Keratinocyte (primary cell): ENCODE results near the gene CDH8. TPM values are rescaled to one million over a fixed set of nuclear protein-coding genes. Genes with fewer than 3 reads are reported as not detected.

ENCODE experiments used
- DNase-seq: peaks from one replicate; pipeline ENCODE4 v3.0.0-alpha.2; 2011; ENCODE audit warnings: low read depth, missing footprints, low spot score
- FAIRE-seq: peaks from 2 replicates; lab custom pipeline; 2011; peaks lifted over from hg19 to GRCh38; lab: Jason Lieb, UNC
- H2AFZ ChIP-seq: 2 replicates; pipeline ENCODE4 v1.6.0; 2012; ENCODE audit warnings: low read length, control low read depth, inconsistent platforms; ENCODE audit not compliant: control insufficient read depth
- H3K27ac ChIP-seq: 2 replicates; pipeline ENCODE4 v1.5.1; 2011; ENCODE audit warnings: low read length; ENCODE audit not compliant: control insufficient read depth, insufficient read depth
- H3K27me3 ChIP-seq: 3 replicates; pipeline ENCODE4 v1.6.0; 2011; ENCODE audit warnings: low read length; ENCODE audit not compliant: control insufficient read depth, insufficient read depth; ENCODE audit errors: extremely low read depth
- H3K36me3 ChIP-seq, 2 experiments: 2 replicates in 1 of 2; 3 replicates in 1 of 2; pipeline ENCODE4 v1.5.1; 2011; ENCODE audit warnings: low read length in 2 of 2, mild to moderate bottlenecking in 1 of 2; ENCODE audit not compliant: control insufficient read depth in 2 of 2, insufficient read depth in 2 of 2; ENCODE audit errors: extremely low read depth in 1 of 2
- H3K4me1 ChIP-seq: 3 replicates; pipeline ENCODE4 v1.5.1; 2011; ENCODE audit warnings: low read length; ENCODE audit not compliant: control insufficient read depth, insufficient read depth; ENCODE audit errors: extremely low read depth
- H3K4me2 ChIP-seq: 3 replicates; pipeline ENCODE4 v1.6.0; 2011; ENCODE audit warnings: low read depth, low read length; ENCODE audit not compliant: control insufficient read depth, insufficient read depth; ENCODE audit errors: extremely low read depth
- H3K4me3 ChIP-seq, 3 experiments: fragments of 200-600 bp in 1 of 3; sonication (generic) in 1 of 3; 2 replicates in 2 of 3; 3 replicates in 1 of 3; pipeline ENCODE4 v1.5.1; 2011 to 2016; ENCODE audit warnings: low read length in 3 of 3, mild to moderate bottlenecking in 3 of 3, control low read depth in 2 of 3, inconsistent platforms in 1 of 3, low read depth in 1 of 3, mixed read lengths in 1 of 3, mixed run types in 1 of 3, moderate library complexity in 1 of 3; ENCODE audit not compliant: control insufficient read depth in 2 of 3, insufficient read depth in 2 of 3; ENCODE audit errors: extremely low read depth in 1 of 3
- H3K79me2 ChIP-seq: 2 replicates; pipeline ENCODE4 v1.6.0; 2012; ENCODE audit warnings: low read length; ENCODE audit not compliant: control insufficient read depth, insufficient read depth
- H3K9ac ChIP-seq: 3 replicates; pipeline ENCODE4 v1.6.0; 2011; ENCODE audit warnings: low read length; ENCODE audit not compliant: control insufficient read depth, insufficient read depth; ENCODE audit errors: extremely low read depth
- H3K9me1 ChIP-seq: 3 replicates; pipeline ENCODE4 v1.6.0; 2011; ENCODE audit warnings: low read length; ENCODE audit not compliant: control insufficient read depth, insufficient read depth; ENCODE audit errors: extremely low read depth
- H3K9me3 ChIP-seq: 2 replicates; pipeline ENCODE4 v1.5.1; 2012; ENCODE audit warnings: low read depth, low read length; ENCODE audit not compliant: control insufficient read depth
- H4K20me1 ChIP-seq: 3 replicates; pipeline ENCODE4 v1.6.0; 2011; ENCODE audit warnings: low read length; ENCODE audit not compliant: control insufficient read depth, insufficient read depth; ENCODE audit errors: extremely low read depth
- EZH2 ChIP-seq: IDR thresholded peaks from one replicate; pipeline ENCODE4 v1.6.1; 2012; ENCODE audit warnings: inconsistent platforms, mild to moderate bottlenecking, low read length, moderate library complexity
- dilution Hi-C: fragments of 300-500 bp; cut with MboI; formaldehyde crosslinking; loops from one replicate; pipeline ENCODE4 v1.7.0; 2020; ENCODE audit warnings: low sequenced_read_pairs; ENCODE audit not compliant: extremely low pct_ligation_motif_present
- polyA plus RNA-seq, 5 experiments: library from polyadenylated mRNA; depleted of rRNA in 3 of 5; stranded (reverse) in 3 of 5; stranded (forward) in 1 of 5; unstranded in 1 of 5; fragments of >200 nt; gene quantifications; 1 replicate in 1 of 5; 2 replicates in 3 of 5; 3 replicates in 1 of 5; pipeline versions ENCODE4 v1.2.1 to v1.2.3, GENCODE V29; 2011 to 2012; ENCODE audit warnings: missing spikeins in 2 of 5, low read depth in 1 of 5, low replicate concordance in 1 of 5
- TF ChIP-seq, protein P1 (sequence below), 3 experiments: IDR thresholded peaks in 1 of 3; conservative IDR thresholded peaks in 1 of 3; optimal IDR thresholded peaks in 1 of 3; 2 replicates in 2 of 3; 3 replicates in 1 of 3; pipeline versions ENCODE3 to v1.5.1; 2011; ENCODE audit warnings: low read length in 3 of 3, mild to moderate bottlenecking in 3 of 3, moderate library complexity in 2 of 3, control low read depth in 1 of 3, inconsistent platforms in 1 of 3; ENCODE audit not compliant: insufficient read depth in 2 of 3; ENCODE audit errors: extremely low read depth in 1 of 3

The CDH8 gene
- polyA plus RNA-seq, 1 donor (not counting 4 experiments of a cell fraction or from before 2014, with no cell fraction given): 0.18 TPM

DNA sequence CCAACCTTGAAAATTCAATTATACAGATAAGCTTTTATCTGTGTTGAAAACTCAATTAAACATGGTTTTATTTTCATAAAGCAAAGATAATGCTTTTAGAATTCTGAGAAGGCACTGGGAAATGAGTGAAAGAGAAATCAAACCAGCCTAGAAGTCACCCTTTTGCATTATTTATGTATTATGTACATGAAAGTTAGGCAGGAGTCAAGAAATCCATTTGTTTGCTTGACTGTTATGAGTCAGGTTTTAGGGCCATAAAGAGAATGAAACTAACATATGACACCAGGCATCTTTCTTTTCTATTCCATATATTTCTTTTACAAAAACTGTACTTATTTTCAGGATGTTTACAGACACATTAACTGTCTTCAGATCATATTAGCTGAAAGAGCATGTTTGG, 23.3 kb upstream of the CDH8 start:
- H3K4me3 ChIP-seq: no peak overlapping the region
- FAIRE-seq (no peak), DNase-seq (no peak)
- dilution Hi-C loops: no loop called here
- TF ChIP-seq, protein P1, sequence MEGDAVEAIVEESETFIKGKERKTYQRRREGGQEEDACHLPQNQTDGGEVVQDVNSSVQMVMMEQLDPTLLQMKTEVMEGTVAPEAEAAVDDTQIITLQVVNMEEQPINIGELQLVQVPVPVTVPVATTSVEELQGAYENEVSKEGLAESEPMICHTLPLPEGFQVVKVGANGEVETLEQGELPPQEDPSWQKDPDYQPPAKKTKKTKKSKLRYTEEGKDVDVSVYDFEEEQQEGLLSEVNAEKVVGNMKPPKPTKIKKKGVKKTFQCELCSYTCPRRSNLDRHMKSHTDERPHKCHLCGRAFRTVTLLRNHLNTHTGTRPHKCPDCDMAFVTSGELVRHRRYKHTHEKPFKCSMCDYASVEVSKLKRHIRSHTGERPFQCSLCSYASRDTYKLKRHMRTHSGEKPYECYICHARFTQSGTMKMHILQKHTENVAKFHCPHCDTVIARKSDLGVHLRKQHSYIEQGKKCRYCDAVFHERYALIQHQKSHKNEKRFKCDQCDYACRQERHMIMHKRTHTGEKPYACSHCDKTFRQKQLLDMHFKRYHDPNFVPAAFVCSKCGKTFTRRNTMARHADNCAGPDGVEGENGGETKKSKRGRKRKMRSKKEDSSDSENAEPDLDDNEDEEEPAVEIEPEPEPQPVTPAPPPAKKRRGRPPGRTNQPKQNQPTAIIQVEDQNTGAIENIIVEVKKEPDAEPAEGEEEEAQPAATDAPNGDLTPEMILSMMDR (optimal IDR thresholded peaks at IDR 0.05 in 1 of 3, IDR thresholded peaks at IDR 0.05 in 1 of 3, conservative IDR thresholded peaks at IDR 0.05 in 1 of 3; ENCODE audit: extremely low read depth in 1 of 3, insufficient read depth in 2 of 3, low read length in 3 of 3): no peak
- no peak for TF ChIP-seq EZH2
- H3K36me3 ChIP-seq: no peaks in the 10 kb centered on the region
- no peaks in the 10 kb centered on the region for H3K9me3 ChIP-seq
- H4K20me1 ChIP-seq: no peaks in the 10 kb centered on the region
- H3K27ac ChIP-seq: no peak overlapping the region
- no peak overlapping the region for H3K4me2 ChIP-seq
- no peaks in the 10 kb centered on the region for H3K9me1 ChIP-seq
- H3K9ac ChIP-seq: no peak overlapping the region
- H3K79me2 ChIP-seq: no peaks in the 10 kb centered on the region
- no peak overlapping the region for H2AFZ ChIP-seq
- H3K27me3 ChIP-seq: no peaks in the 10 kb centered on the region
- no peaks in the 10 kb centered on the region for H3K4me1 ChIP-seq

DNA sequence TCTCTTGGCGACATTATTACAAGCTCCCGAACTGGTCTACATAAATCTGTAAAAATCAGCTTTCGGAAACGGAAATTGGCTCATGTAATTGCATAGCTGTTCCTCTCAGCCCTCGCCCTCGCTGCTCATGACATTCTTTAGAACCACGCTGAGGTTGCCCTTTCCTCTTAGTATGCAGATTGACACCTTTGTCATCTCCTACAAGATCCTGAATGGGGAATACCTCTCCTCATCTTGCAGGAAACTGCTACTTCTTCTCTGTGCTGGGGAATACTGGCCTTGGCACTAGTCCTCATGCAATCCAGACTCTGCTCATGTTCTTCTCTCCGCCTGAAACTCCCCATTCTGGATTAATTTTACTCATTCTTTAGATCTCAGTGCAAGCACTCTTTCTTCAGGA, 22.2 kb upstream of the CDH8 start:
- Histone ChIP-seq H3K4me1 (no peaks in the 10 kb centered on the region), H3K9me3 (no peaks in the 10 kb centered on the region), H3K79me2 (no peaks in the 10 kb centered on the region), H4K20me1 (no peaks in the 10 kb centered on the region), H3K4me3 (no peak overlapping the region), H3K36me3 (no peaks in the 10 kb centered on the region), H2AFZ (no peak overlapping the region), H3K27me3 (no peaks in the 10 kb centered on the region), H3K9ac (no peak overlapping the region), H3K4me2 (no peak overlapping the region), H3K27ac (no peak overlapping the region), H3K9me1 (no peaks in the 10 kb centered on the region)
- dilution Hi-C loops: no loop called here
- TF ChIP-seq, protein P1 (optimal IDR thresholded peaks at IDR 0.05 in 1 of 3, IDR thresholded peaks at IDR 0.05 in 1 of 3, conservative IDR thresholded peaks at IDR 0.05 in 1 of 3; ENCODE audit: extremely low read depth in 1 of 3, insufficient read depth in 2 of 3, low read length in 3 of 3): no peak
- TF ChIP-seq EZH2: no peak
- DNase-seq: no peak
- FAIRE-seq: no peak
